Neuron (in vitro differentiated cells): Measurements from ENCODE around the gene COL26A1.

ENCODE experiments used
- H2AFZ ChIP-seq: one replicate; pipeline ENCODE4 v1.6.1; 2013; ENCODE audit warnings: low read depth, mild to moderate bottlenecking, inconsistent platforms, low read length, moderate library complexity
- H3K27me3 ChIP-seq: one replicate; pipeline ENCODE4 v1.6.1; 2013; ENCODE audit warnings: low read length; ENCODE audit not compliant: insufficient read depth
- H3K36me3 ChIP-seq: one replicate; pipeline ENCODE4 v1.6.1; 2013; ENCODE audit warnings: low read length; ENCODE audit not compliant: insufficient read depth
- H3K4me1 ChIP-seq: one replicate; pipeline ENCODE4 v1.6.1; 2013; ENCODE audit warnings: low read length; ENCODE audit not compliant: insufficient read depth
- H3K4me3 ChIP-seq: 2 replicates; pipeline ENCODE4 v1.5.1; 2013; ENCODE audit warnings: mild to moderate bottlenecking, low read length, moderate library complexity
- H3K9me3 ChIP-seq: one replicate; pipeline ENCODE4 v1.6.1; 2013; ENCODE audit warnings: low read length

Gene COL26A1

GRCh38 chr7:101399759-101400158 is 37.1 kb downstream of the COL26A1 start:
- H2AFZ ChIP-seq = no peak overlapping the region
- H3K36me3 ChIP-seq = no peaks in the 10 kb centered on the region
- H3K4me3 ChIP-seq = no peak overlapping the region
- no peaks in the 10 kb centered on the region for H3K27me3 ChIP-seq
- peaks cover 20% of the 10 kb centered on the region for H3K4me1 ChIP-seq
- no peaks in the 10 kb centered on the region for H3K9me3 ChIP-seq

GRCh38 chr7:101400751-101401150 is 38.1 kb downstream of the COL26A1 start:
- no peaks in the 10 kb centered on the region for H3K36me3 ChIP-seq
- no peak overlapping the region for H2AFZ ChIP-seq
- no peaks in the 10 kb centered on the region for H3K9me3 ChIP-seq
- H3K4me3 ChIP-seq = no peak overlapping the region
- H3K27me3 ChIP-seq = no peaks in the 10 kb centered on the region
- H3K4me1 ChIP-seq = peaks cover 22% of the 10 kb centered on the region

- no peaks in the 10 kb centered on the region for H3K36me3 ChIP-seq
- H3K4me1 ChIP-seq = peaks cover 29% of the 10 kb centered on the region
- no peak overlapping the region for H3K4me3 ChIP-seq
- no peaks in the 10 kb centered on the region for H3K9me3 ChIP-seq
- no peaks in the 10 kb centered on the region for H3K27me3 ChIP-seq
- H2AFZ ChIP-seq = no peak overlapping the region
Measured at GRCh38 chr7:101401390-101402080, 38.9 kb downstream of the COL26A1 start.

GRCh38 chr7:101402081-101402779 is 39.6 kb downstream of the COL26A1 start:
- H3K4me3 ChIP-seq = no peak overlapping the region
- H2AFZ ChIP-seq = no peak overlapping the region
- no peaks in the 10 kb centered on the region for H3K27me3 ChIP-seq
- H3K4me1 ChIP-seq = peaks cover 29% of the 10 kb centered on the region
- H3K9me3 ChIP-seq = peaks cover 3% of the 10 kb centered on the region
- no peaks in the 10 kb centered on the region for H3K36me3 ChIP-seq

GRCh38 chr7:101402835-101403234 is 40.2 kb downstream of the COL26A1 start:
- H3K4me3 ChIP-seq = no peak overlapping the region
- no peaks in the 10 kb centered on the region for H3K27me3 ChIP-seq

GRCh38 chr7:101405474-101406067 is 42.9 kb downstream of the COL26A1 start:
- Histone ChIP-seq H3K4me3 (no peak overlapping the region), H3K27me3 (no peaks in the 10 kb centered on the region), H3K4me1 (peaks cover 23% of the 10 kb centered on the region), H3K9me3 (peaks cover 12% of the 10 kb centered on the region), H2AFZ (no peak overlapping the region), H3K36me3 (no peaks in the 10 kb centered on the region)

More at GRCh38 chr7:101402835-101403234, 40.2 kb downstream of the COL26A1 start:
- Histone ChIP-seq H2AFZ (no peak overlapping the region), H3K36me3 (no peaks in the 10 kb centered on the region), H3K9me3 (peaks cover 4% of the 10 kb centered on the region), H3K4me1 (peaks cover 29% of the 10 kb centered on the region)

GRCh38 chr7:101410743-101411507 is 48.2 kb downstream of the COL26A1 start:
- peaks cover 12% of the 10 kb centered on the region for H3K9me3 ChIP-seq
- H3K4me3 ChIP-seq = no peak overlapping the region
- peaks cover 17% of the 10 kb centered on the region for H3K4me1 ChIP-seq
- no peak overlapping the region for H2AFZ ChIP-seq
- H3K27me3 ChIP-seq = no peaks in the 10 kb centered on the region
- no peaks in the 10 kb centered on the region for H3K36me3 ChIP-seq

- Histone ChIP-seq H3K36me3 (no peaks in the 10 kb centered on the region), H3K9me3 (peaks cover 12% of the 10 kb centered on the region), H3K4me3 (no peak overlapping the region), H3K4me1 (peaks cover 11% of the 10 kb centered on the region), H2AFZ (no peak overlapping the region), H3K27me3 (no peaks in the 10 kb centered on the region)
Measured at GRCh38 chr7:101411508-101411874, 48.8 kb downstream of the COL26A1 start.

- H2AFZ ChIP-seq = no peak overlapping the region
- H3K9me3 ChIP-seq = peaks cover 6% of the 10 kb centered on the region
- H3K4me1 ChIP-seq = peaks cover 11% of the 10 kb centered on the region
- no peaks in the 10 kb centered on the region for H3K27me3 ChIP-seq
- no peak overlapping the region for H3K4me3 ChIP-seq
- no peaks in the 10 kb centered on the region for H3K36me3 ChIP-seq
Measured at GRCh38 chr7:101412976-101413375, 50.3 kb downstream of the COL26A1 start.

GRCh38 chr7:101418694-101419093 is 56.0 kb downstream of the COL26A1 start:
- H2AFZ ChIP-seq = no peak overlapping the region
- H3K4me3 ChIP-seq = no peak overlapping the region
- H3K27me3 ChIP-seq = no peaks in the 10 kb centered on the region
- H3K4me1 ChIP-seq = no peaks in the 10 kb centered on the region
- no peaks in the 10 kb centered on the region for H3K36me3 ChIP-seq
- no peaks in the 10 kb centered on the region for H3K9me3 ChIP-seq

- Histone ChIP-seq H3K4me1 (no peaks in the 10 kb centered on the region), H2AFZ (no peak overlapping the region), H3K4me3 (no peak overlapping the region), H3K27me3 (no peaks in the 10 kb centered on the region), H3K9me3 (no peaks in the 10 kb centered on the region), H3K36me3 (no peaks in the 10 kb centered on the region)
Measured at GRCh38 chr7:101419831-101420230, 57.2 kb downstream of the COL26A1 start.

- Histone ChIP-seq H2AFZ (no peak overlapping the region), H3K4me3 (no peak overlapping the region), H3K9me3 (no peaks in the 10 kb centered on the region), H3K4me1 (no peaks in the 10 kb centered on the region), H3K27me3 (no peaks in the 10 kb centered on the region), H3K36me3 (no peaks in the 10 kb centered on the region)
Measured at GRCh38 chr7:101420436-101420835, 57.8 kb downstream of the COL26A1 start.
